HepG2 (cell line): Measurements from ENCODE around the gene SAE1. TPM values are rescaled to one million over a fixed set of nuclear protein-coding genes. Genes with fewer than 3 reads are reported as not detected.

Source experiments
- ATAC-seq: fragments of 200-7000 bp; cut with Tn5 transposase; 3 replicates; pipeline ENCODE4 v1.9.1; 2020; ENCODE audit warnings: mild to moderate bottlenecking, moderate library complexity
- BruUV-seq: library from RNA; stranded (reverse); fragments of 400-500 nt; replicated peaks from 2 replicates; lab custom pipeline; 2021; lab: Mats Ljungman, UMichigan
- CTCF ChIA-PET: fragments of 300-600 bp; formaldehyde crosslinking; extraction: SDS; loops from one replicate; lab custom pipeline; 2021; ENCODE audit warnings: low total read pairs, inconsistent platforms, low intra/inter-chr PET ratio; lab: Yijun Ruan, JAX
- POLR2A ChIA-PET: fragments of 350-600 bp; sonication (Branson Sonifier 250); formaldehyde crosslinking; loops from one replicate; lab custom pipeline; 2020; ENCODE audit warnings: antibody characterized with exemption, inconsistent platforms; lab: Yijun Ruan, JAX
- DNase-seq: peaks from one replicate; pipeline ENCODE4 v3.0.0-alpha.2; 2015; ENCODE audit warnings: low spot score
- FAIRE-seq: peaks from 3 replicates; lab custom pipeline; 2011; peaks lifted over from hg19 to GRCh38; lab: Jason Lieb, UNC
- H2AFZ ChIP-seq: one replicate; pipeline ENCODE4 v1.6.1; 2011; ENCODE audit warnings: low read length, inconsistent platforms
- H3K27ac ChIP-seq: fragments of 300-600 bp; 3 replicates; pipeline ENCODE4 v1.8.0; 2011; ENCODE audit warnings: mixed run types, mild to moderate bottlenecking, mixed read lengths, low read length, inconsistent platforms; ENCODE audit not compliant: insufficient read depth; ENCODE audit errors: extremely low read length
- H3K27me3 ChIP-seq, 2 experiments: fragments of 200-600 bp in 1 of 2; 2 replicates in 1 of 2; 3 replicates in 1 of 2; pipeline versions ENCODE4 v1.6.0 to v1.8.0; 2011; ENCODE audit warnings: low read length in 2 of 2, mild to moderate bottlenecking in 2 of 2, moderate library complexity in 2 of 2, inconsistent platforms in 1 of 2; ENCODE audit not compliant: insufficient read depth in 2 of 2, control insufficient read depth in 1 of 2
- H3K36me3 ChIP-seq, 2 experiments: fragments of 200-600 bp in 1 of 2; replicated peaks in 1 of 2; 2 replicates in 1 of 2; 3 replicates in 1 of 2; pipeline versions ENCODE4 v1.5.1 to v1.8.0; 2011; ENCODE audit warnings: low read length in 2 of 2, inconsistent platforms in 1 of 2; ENCODE audit not compliant: insufficient read depth in 2 of 2, control insufficient read depth in 1 of 2
- H3K4me1 ChIP-seq: 2 replicates; pipeline ENCODE4 v1.5.1; 2012; ENCODE audit warnings: low read length, inconsistent platforms; ENCODE audit not compliant: insufficient read depth
- H3K4me2 ChIP-seq: 2 replicates; pipeline ENCODE4 v1.6.0; 2011; ENCODE audit warnings: low read depth, low read length, inconsistent platforms
- H3K4me3 ChIP-seq, 3 experiments: fragments of 200-600 bp in 1 of 3; sonication (generic), shearing (Covaris generic) in 1 of 3; replicated peaks in 1 of 3; 2 replicates each; pipeline ENCODE4 v1.5.1; 2011 to 2016; ENCODE audit warnings: low read length in 3 of 3, inconsistent platforms in 2 of 3, low read depth in 2 of 3, mild to moderate bottlenecking in 2 of 3, control low read depth in 1 of 3, mixed read lengths in 1 of 3; ENCODE audit not compliant: insufficient read depth in 1 of 3
- H3K79me2 ChIP-seq: one replicate; pipeline ENCODE4 v1.6.1; 2011; ENCODE audit warnings: low read length, inconsistent platforms; ENCODE audit not compliant: insufficient read depth
- H3K9ac ChIP-seq: 2 replicates; pipeline ENCODE4 v1.6.0; 2011; ENCODE audit warnings: mild to moderate bottlenecking, low read depth, low read length, inconsistent platforms; ENCODE audit not compliant: insufficient read depth
- H3K9me3 ChIP-seq: 2 replicates; pipeline ENCODE4 v1.5.1; 2012; ENCODE audit warnings: mild to moderate bottlenecking, low read length
- H4K20me1 ChIP-seq: 2 replicates; pipeline ENCODE4 v1.6.0; 2011; ENCODE audit warnings: inconsistent platforms, mild to moderate bottlenecking, low read length, moderate library complexity; ENCODE audit not compliant: insufficient read depth
- AFF4 ChIP-seq: sonication (generic); formaldehyde crosslinking; IDR thresholded peaks from 2 replicates; pipeline ENCODE4 v1.4.0; 2020; ENCODE audit warnings: missing genetic modification reagents
- BCL6 ChIP-seq: IDR thresholded peaks from 2 replicates; pipeline ENCODE4 v1.6.1; 2016; ENCODE audit warnings: missing genetic modification reagents, missing compliant biosample characterization
- CAMTA2 ChIP-seq: sonication (generic); formaldehyde crosslinking; IDR thresholded peaks from 2 replicates; pipeline ENCODE4 v1.4.0; 2020; ENCODE audit warnings: mild to moderate bottlenecking, missing genetic modification reagents, borderline replicate concordance
- HNRNPL ChIP-seq: fragments of 200-400 bp; formaldehyde crosslinking; IDR thresholded peaks from 2 replicates; pipeline ENCODE4 v1.6.1; 2017; ENCODE audit warnings: mild to moderate bottlenecking, low read depth, low read length
- NFE2 ChIP-seq: sonication (generic); formaldehyde crosslinking; IDR thresholded peaks from 2 replicates; pipeline ENCODE4 v1.4.0; 2020; ENCODE audit warnings: missing genetic modification reagents
- NFE2L1 ChIP-seq: sonication (generic); formaldehyde crosslinking; IDR thresholded peaks from 2 replicates; pipeline ENCODE4 v1.4.0; 2020; ENCODE audit warnings: missing genetic modification reagents, mild to moderate bottlenecking, borderline replicate concordance
- PATZ1 ChIP-seq: sonication (generic); formaldehyde crosslinking; IDR thresholded peaks from 2 replicates; pipeline ENCODE4 v1.4.0; 2020; ENCODE audit warnings: missing genetic modification reagents
- SIN3A ChIP-seq: IDR thresholded peaks from 2 replicates; pipeline ENCODE4 v1.6.1; 2011; ENCODE audit warnings: low read depth, mild to moderate bottlenecking, control low read depth, low read length, borderline replicate concordance
- WIZ ChIP-seq: sonication (generic); formaldehyde crosslinking; IDR thresholded peaks from 2 replicates; pipeline ENCODE4 v1.5.1; 2020; ENCODE audit warnings: mild to moderate bottlenecking, missing genetic modification reagents
- ZC3H4 ChIP-seq: sonication (generic); formaldehyde crosslinking; IDR thresholded peaks from 2 replicates; pipeline ENCODE4 v1.4.0; 2020; ENCODE audit warnings: missing genetic modification reagents, borderline replicate concordance
- ZFP36 ChIP-seq: fragments of 150-350 bp; IDR thresholded peaks from 2 replicates; pipeline ENCODE4 v1.6.1; 2018; ENCODE audit warnings: borderline replicate concordance, low read length, low read depth; ENCODE audit not compliant: partially characterized antibody
- ZFX ChIP-seq: sonication (generic); formaldehyde crosslinking; IDR thresholded peaks from 2 replicates; pipeline ENCODE4 v1.4.0; 2020; ENCODE audit warnings: mild to moderate bottlenecking, low read depth, missing genetic modification reagents, moderate library complexity
- ZNF143 ChIP-seq: sonication (generic); formaldehyde crosslinking; IDR thresholded peaks from 2 replicates; pipeline ENCODE4 v1.4.0; 2020; ENCODE audit warnings: missing genetic modification reagents
- ZNF207 ChIP-seq: fragments of 450-650 bp; IDR thresholded peaks from 2 replicates; pipeline ENCODE4 v1.6.1; 2016; ENCODE audit warnings: antibody characterized with exemption, borderline replicate concordance
- ZNF3 ChIP-seq: IDR thresholded peaks from 2 replicates; pipeline ENCODE4 v1.7.0; 2017; ENCODE audit warnings: inconsistent platforms
- WGBS: methylation state at CpG from one replicate; pipeline ENCODE4 v1.1.6; 2017; ENCODE audit warnings: low lambda C conversion rate; 5-methylcytosine and 5-hydroxymethylcytosine counted together
- in situ Hi-C: cut with HindIII; loops from 2 replicates; pipeline ENCODE4 v1.10.0; 2017; ENCODE audit warnings: low pct_unique_long_range_greater_than_20kb; ENCODE audit not compliant: extremely low pct_ligation_motif_present
- intact Hi-C: fragments of 100-400 bp; cut with micrococcal nuclease; formaldehyde crosslinking; loops from one replicate; pipeline ENCODE4 v1.10.0; 2022; ENCODE audit not compliant: unreplicated experiment
- polyA plus RNA-seq, 8 experiments: library from polyadenylated mRNA; depleted of rRNA in 3 of 8; stranded (reverse) in 7 of 8; unstranded in 1 of 8; fragments of >200 nt; fragmentation: Illumina TruSeq in 4 of 8; extraction: Trizol in 4 of 8; gene quantifications; 2 replicates each; pipeline versions ENCODE4 v1.2.1 to v1.2.3, GENCODE V29; 2011 to 2016; ENCODE audit warnings: low read depth in 4 of 8, missing spikeins in 1 of 8, mixed read lengths in 1 of 8; ENCODE audit not compliant: insufficient read depth in 1 of 8
- total RNA-seq, 5 experiments: library from RNA; depleted of rRNA; stranded (reverse); fragments of >200 nt; fragmentation: Illumina TruSeq; extraction: Trizol; gene quantifications; 2 replicates each; pipeline ENCODE4 v1.2.3, GENCODE V29; 2016; ENCODE audit warnings: low read depth in 1 of 5
- TF ChIP-seq, protein P1 (sequence below): sonication (generic); formaldehyde crosslinking; IDR thresholded peaks from 2 replicates; pipeline ENCODE4 v1.4.0; 2020; ENCODE audit warnings: missing genetic modification reagents

The SAE1 gene
- total and polyA plus RNA-seq, 2 of the 13 experiments (the other 11 are each of a cell fraction or from before 2014, with no cell fraction given), result 87.6 to 197 TPM

GRCh38 chr19:47110521-47111005 is 20.1 kb upstream of the SAE1 start (continued):
- peak; percentile 3; the same call in 1 of the 2 replicates for TF ChIP-seq ZFX (CRISPR knock-in tag)
- TF ChIP-seq SIN3A, result 0 out of 2 replicates have a peak, but pooled peaks have one; percentile 35
- 0 out of 2 replicates have a peak, but pooled peaks have one; percentile 46 for TF ChIP-seq PATZ1

GRCh38 chr19:47111006-47111621 is 19.5 kb upstream of the SAE1 start:
- ATAC-seq, result no peak
- DNase-seq, result no peak
- intact Hi-C loops (no loop called here), in situ Hi-C loops (no loop called here)
- ChIA-PET POLR2A (interaction anchor here (2.9 to 11.5 kb wide), 2 partner anchors 16 to 21 kb away, joined by 46 to 456 read pairs; partner anchors contain the start of gene SAE1), CTCF (no interaction called here)
- H3K4me1 ChIP-seq, result peaks cover 59% of the 10 kb centered on the region
- no peak for FAIRE-seq
- peak overlapping the region; percentile 85 to 94 (median 88) for H3K4me3 ChIP-seq
- 2% methylated on average over 25 of the region's 35 CpGs for WGBS
- BruUV-seq, result no TSS peak
- no peaks in the 10 kb centered on the region; a peak in 1 of 5 replicates for H3K27me3 ChIP-seq
- H3K27ac ChIP-seq, result peak overlapping the region; percentile 100
- H3K36me3 ChIP-seq, result peaks cover 0 to 1% of the 10 kb centered on the region in 2 experiments; a peak in 1 of 5 replicates
- H4K20me1 ChIP-seq, result no peaks in the 10 kb centered on the region; the same call in 1 of the 2 replicates
- no peaks in the 10 kb centered on the region for H3K9me3 ChIP-seq
- H2AFZ ChIP-seq, result no peak overlapping the region
- H3K4me2 ChIP-seq, result peak overlapping the region; percentile 97
- peak overlapping the region; percentile 100 for H3K9ac ChIP-seq
- H3K79me2 ChIP-seq, result peaks cover 49% of the 10 kb centered on the region
- TF ChIP-seq ZNF207 (no peak), NFE2 (CRISPR knock-in tag) (no peak), ZFP36 (no peak), WIZ (CRISPR knock-in tag) (no peak), ZNF3 (no peak), ZC3H4 (CRISPR knock-in tag) (peak; percentile 77; the same call in 1 of the 2 replicates), HNRNPL (0 out of 2 replicates have a peak, but pooled peaks have one; percentile 45), BCL6 (no peak), CAMTA2 (no peak), NFE2L1 (CRISPR knock-in tag) (no peak), AFF4 (CRISPR knock-in tag) (peak; percentile 71; the same call in 1 of the 2 replicates), ZNF143 (CRISPR knock-in tag) (no peak)
- TF ChIP-seq, protein P1, sequence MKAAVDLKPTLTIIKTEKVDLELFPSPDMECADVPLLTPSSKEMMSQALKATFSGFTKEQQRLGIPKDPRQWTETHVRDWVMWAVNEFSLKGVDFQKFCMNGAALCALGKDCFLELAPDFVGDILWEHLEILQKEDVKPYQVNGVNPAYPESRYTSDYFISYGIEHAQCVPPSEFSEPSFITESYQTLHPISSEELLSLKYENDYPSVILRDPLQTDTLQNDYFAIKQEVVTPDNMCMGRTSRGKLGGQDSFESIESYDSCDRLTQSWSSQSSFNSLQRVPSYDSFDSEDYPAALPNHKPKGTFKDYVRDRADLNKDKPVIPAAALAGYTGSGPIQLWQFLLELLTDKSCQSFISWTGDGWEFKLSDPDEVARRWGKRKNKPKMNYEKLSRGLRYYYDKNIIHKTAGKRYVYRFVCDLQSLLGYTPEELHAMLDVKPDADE (CRISPR knock-in tag), result no peak
